HL-60 (cell line): ENCODE measurements around the gene KRTAP2-3.
"Not testable (repeated sequence)": the region's sequence is repeated elsewhere in the genome, so short reads cannot be mapped to it uniquely, and the experiment has no call there.

Experiments
- DNase-seq, 2 experiments: peaks; one replicate each; pipeline ENCODE4 v3.0.0-alpha.2; 2010 to 2020; ENCODE audit warnings: low read depth in 1 of 2, low spot score in 1 of 2
- H3K27ac ChIP-seq: fragments of 250-450 bp; sonication (Bioruptor Pico); replicated peaks from 2 replicates; pipeline ENCODE4 v1.5.1; 2020; ENCODE audit warnings: mild to moderate bottlenecking, moderate library complexity
- H3K27me3 ChIP-seq: fragments of 250-450 bp; sonication (Bioruptor Pico); 2 replicates; pipeline ENCODE4 v1.5.1; 2021; ENCODE audit warnings: mild to moderate bottlenecking, moderate library complexity; ENCODE audit not compliant: insufficient read depth, poor library complexity, severe bottlenecking
- H3K4me3 ChIP-seq: replicated peaks from 2 replicates; pipeline ENCODE4 v1.5.1; 2011; ENCODE audit warnings: mild to moderate bottlenecking, control low read depth, low read length; ENCODE audit not compliant: insufficient read depth
- CTCF ChIP-seq: IDR thresholded peaks from one replicate; pipeline ENCODE4 v1.5.1; 2011; ENCODE audit warnings: low read length, control low read depth, inconsistent platforms; ENCODE audit not compliant: insufficient read depth
- GABPA ChIP-seq: IDR thresholded peaks from 2 replicates; pipeline ENCODE4 v1.6.1; 2012; ENCODE audit warnings: low read depth
- POLR2AphosphoS5 ChIP-seq: IDR thresholded peaks from 2 replicates; pipeline ENCODE4 v1.6.1; 2012; ENCODE audit warnings: low read depth
- REST ChIP-seq: IDR thresholded peaks from 2 replicates; pipeline ENCODE4 v1.6.1; 2012; ENCODE audit warnings: low read depth; ENCODE audit not compliant: insufficient replicate concordance
- SPI1 ChIP-seq: IDR thresholded peaks from 2 replicates; pipeline ENCODE4 v1.6.1; 2012; ENCODE audit warnings: low read depth, mild to moderate bottlenecking, borderline replicate concordance

Gene KRTAP2-3

GRCh38 chr17:41058741-41059140 is 1.2 kb downstream of the KRTAP2-3 start:
- Histone ChIP-seq H3K27me3 (peaks cover 4% of the 10 kb centered on the region), H3K4me3 (no peak overlapping the region), H3K27ac (no peak overlapping the region)
- no peak for DNase-seq
- TF ChIP-seq SPI1 (no peak), CTCF (no peak), REST (no peak), GABPA (no peak), POLR2AphosphoS5 (no peak)

GRCh38 chr17:41057547-41057946 is 2.4 kb downstream of the KRTAP2-3 start:
- no peak overlapping the region for H3K4me3 ChIP-seq
- no peak overlapping the region for H3K27ac ChIP-seq
- DNase-seq = no peak
- no peak for TF ChIP-seq POLR2AphosphoS5
- no peak for TF ChIP-seq GABPA
- no peak for TF ChIP-seq CTCF
- TF ChIP-seq SPI1 = no peak
- TF ChIP-seq REST = no peak
- peaks cover 2% of the 10 kb centered on the region for H3K27me3 ChIP-seq

GRCh38 chr17:41055130-41055529 is 4.8 kb downstream of the KRTAP2-3 start, which contains the start of gene KRTAP2-2:
Gene KRTAP2-2, minus strand, starts transcription at chr17:41055230. Its CDS starts 19 bp downstream, at chr17:41055211.
- not testable (repeated sequence) for H3K27ac ChIP-seq, DNase-seq, H3K27me3 ChIP-seq, H3K4me3 ChIP-seq

GRCh38 chr17:41054556-41054955 is 5.4 kb downstream of the KRTAP2-3 start:
- DNase-seq, H3K27me3 ChIP-seq, H3K27ac ChIP-seq, H3K4me3 ChIP-seq: not testable (repeated sequence)

- no peak for DNase-seq
- TF ChIP-seq CTCF = no peak
- TF ChIP-seq SPI1 = no peak
- no peak for TF ChIP-seq POLR2AphosphoS5
- no peak for TF ChIP-seq GABPA
- TF ChIP-seq REST = no peak
These were observed 5.9 kb downstream of the KRTAP2-3 start for GRCh38 chr17:41054025-41054424.

More at GRCh38 chr17:41054025-41054424, 5.9 kb downstream of the KRTAP2-3 start:
- Histone ChIP-seq H3K4me3 (no peak overlapping the region), H3K27ac (no peak overlapping the region), H3K27me3 (no peaks in the 10 kb centered on the region)
